ENCODE data around the gene C2orf78.
"Not testable (repeated sequence)": the region's sequence is repeated elsewhere in the genome, so short reads cannot be mapped to it uniquely, and the experiment has no call there.

Gene C2orf78

GRCh38 chr2:73778867-73779466, 5.0 kb upstream of the C2orf78 start:
- not testable (repeated sequence) for DNase-seq (ENCODE audit: insufficient read length, low spot score); FAIRE-seq

GRCh38 chr2:73779467-73780236, 4.3 kb upstream of the C2orf78 start, which contains the start of gene DUSP11:
TSS of gene DUSP11 (minus strand) at chr2:73780103. CDS start at chr2:73779974, 129 bp downstream.
- DNase-seq (ENCODE audit: insufficient read length, low spot score) (peak; percentile 79), FAIRE-seq (peak; percentile 99)

GRCh38 chr2:73780237-73780582, 3.8 kb upstream of the C2orf78 start:
- DNase-seq (ENCODE audit: insufficient read length, low spot score): no peak

GRCh38 chr2:73783402-73783801, 581 bp upstream of the C2orf78 start:
- DNase-seq (ENCODE audit: insufficient read length, low spot score); FAIRE-seq: not testable (repeated sequence)

More at GRCh38 chr2:73780237-73780582, 3.8 kb upstream of the C2orf78 start:
- FAIRE-seq: no peak

GRCh38 chr2:73811878-73812277, 27.9 kb downstream of the C2orf78 start:
- DNase-seq (ENCODE audit: insufficient read length, low spot score): no peak
- FAIRE-seq: no peak

DNA sequence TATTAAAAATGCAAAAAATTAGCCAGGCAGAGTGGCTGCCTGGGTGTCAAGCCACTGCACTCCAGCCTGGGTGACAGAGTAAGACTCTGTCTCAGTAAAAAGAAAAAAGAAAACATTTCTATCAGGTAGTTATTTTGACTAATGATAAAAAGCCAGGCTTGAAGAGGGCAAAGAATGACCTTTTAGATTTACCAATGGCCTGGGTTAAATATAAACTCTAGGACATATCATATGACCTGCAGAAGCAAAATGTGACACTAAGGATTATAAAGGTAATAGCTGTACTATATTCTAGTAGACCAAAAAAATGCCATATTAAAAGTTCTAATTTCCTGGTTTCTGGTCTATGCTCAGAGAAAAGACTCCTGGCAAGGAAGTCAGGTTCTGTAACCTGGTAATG, 28.7 kb downstream of the C2orf78 start:
- DNase-seq (ENCODE audit: insufficient read length, low spot score): no peak

DNA sequence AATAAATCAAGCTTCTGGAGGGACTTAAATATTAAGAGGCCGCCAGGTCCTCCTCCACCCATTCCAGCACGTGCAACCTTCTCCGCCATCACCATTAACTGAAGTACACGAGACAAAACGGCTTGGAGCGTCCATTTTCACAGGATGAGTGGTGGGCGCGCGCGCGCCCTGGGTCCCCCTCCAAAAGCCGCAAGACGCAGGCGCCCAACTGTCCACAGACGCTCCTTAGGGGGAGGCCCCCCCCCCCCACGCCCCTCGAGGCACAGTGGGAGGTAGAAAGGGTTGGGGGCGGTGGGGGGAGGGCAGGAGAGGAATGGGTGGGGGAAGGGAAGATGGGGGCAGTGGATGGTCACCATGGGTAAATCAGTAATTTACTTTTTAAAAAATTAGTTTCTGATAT, 34.3 kb downstream of the C2orf78 start:
- DNase-seq (ENCODE audit: insufficient read length, low spot score) (no peak), FAIRE-seq (no peak)

More for the DNA sequence above, 28.7 kb downstream of the C2orf78 start:
- FAIRE-seq: no peak

GRCh38 chr2:73821227-73821626, 37.2 kb downstream of the C2orf78 start:
- FAIRE-seq: no peak
- peak; percentile 20 for DNase-seq (ENCODE audit: insufficient read length, low spot score)

DNA sequence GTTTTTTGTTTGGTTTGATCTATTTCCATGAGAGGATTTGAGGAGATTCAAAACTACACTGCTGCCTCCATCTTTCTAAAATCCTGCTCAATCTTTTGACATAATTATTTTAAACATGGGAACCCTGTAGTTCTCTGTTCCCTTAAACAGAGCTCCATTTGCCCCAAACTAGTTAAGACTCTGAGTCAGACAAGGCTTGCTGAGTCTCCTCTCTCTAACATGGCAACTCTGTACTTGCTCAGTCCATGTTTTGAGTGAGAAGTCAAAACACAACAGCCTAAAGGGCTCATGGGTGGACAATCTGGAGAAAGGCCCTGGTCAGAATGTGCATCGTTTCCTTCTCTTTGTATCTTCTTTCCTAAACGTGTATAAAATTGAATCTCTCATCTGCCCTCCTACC, 37.7 kb downstream of the C2orf78 start:
- no peak for DNase-seq (ENCODE audit: insufficient read length, low spot score)
- peak; percentile 74 for FAIRE-seq

- DNase-seq (ENCODE audit: insufficient read length, low spot score) (no peak), FAIRE-seq (peak; percentile 56)
Observed at GRCh38 chr2:73822276-73822675, 38.3 kb downstream of the C2orf78 start.

GRCh38 chr2:73822991-73823390, 39.0 kb downstream of the C2orf78 start:
- no peak for DNase-seq (ENCODE audit: insufficient read length, low spot score)
- FAIRE-seq: no peak

DNA sequence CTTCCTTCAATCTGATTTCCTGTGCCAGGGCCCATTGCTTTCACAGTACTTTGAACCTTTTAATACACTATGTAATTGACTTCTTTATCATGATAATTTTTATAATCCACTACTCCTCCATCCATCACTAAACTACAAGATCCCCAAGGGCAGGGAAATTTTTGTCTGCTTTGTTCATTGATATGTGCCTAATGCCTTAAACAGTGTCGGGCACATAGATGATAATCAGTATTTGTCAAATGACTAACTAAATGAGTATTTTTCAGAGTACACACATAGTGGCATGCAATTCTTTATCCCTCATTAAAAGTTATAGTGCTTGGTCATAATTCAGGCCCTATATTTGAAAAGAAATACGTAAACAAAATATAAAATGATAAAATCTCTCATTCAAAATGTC, 39.4 kb downstream of the C2orf78 start:
- FAIRE-seq (no peak), DNase-seq (ENCODE audit: insufficient read length, low spot score) (no peak)

DNA sequence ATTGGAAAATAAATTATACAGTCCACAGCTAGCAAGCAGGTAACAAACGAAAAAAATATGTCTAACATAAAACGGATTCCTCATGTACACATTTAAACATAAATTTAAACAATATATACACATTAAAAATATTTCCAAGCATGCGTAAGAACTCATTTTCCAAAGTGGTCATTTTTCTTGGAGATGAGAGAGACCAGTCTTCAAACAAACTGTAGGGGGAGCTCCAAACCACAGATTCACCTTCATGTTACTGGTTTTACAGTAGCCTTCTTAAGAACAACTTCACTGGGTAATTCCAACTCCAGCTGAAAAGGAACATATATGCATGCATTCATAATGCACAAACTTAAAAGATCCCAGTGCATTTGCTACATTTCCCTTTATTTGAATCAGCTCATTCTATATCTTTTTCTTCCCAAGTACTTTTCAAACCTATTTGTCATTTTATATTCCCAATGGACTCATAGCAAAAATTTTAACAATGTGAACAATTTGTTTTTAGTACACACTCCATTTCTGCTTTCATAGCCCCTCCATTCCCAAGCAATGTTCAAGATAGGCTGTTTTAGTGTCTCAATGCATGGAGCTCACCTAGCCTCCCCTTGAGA, 40.0 kb downstream of the C2orf78 start:
- FAIRE-seq: peak; percentile 97

GRCh38 chr2:73825408-73825807, 41.4 kb downstream of the C2orf78 start:
- DNase-seq (ENCODE audit: insufficient read length, low spot score) (no peak), FAIRE-seq (no peak)

More for the DNA sequence above, 40.0 kb downstream of the C2orf78 start:
- DNase-seq (ENCODE audit: insufficient read length, low spot score): peak; percentile 10

GRCh38 chr2:73827018-73827417, 43.0 kb downstream of the C2orf78 start:
- DNase-seq (ENCODE audit: insufficient read length, low spot score) (no peak), FAIRE-seq (no peak)

- DNase-seq (ENCODE audit: insufficient read length, low spot score) (no peak), FAIRE-seq (no peak)
Observed at GRCh38 chr2:73827660-73828388, 43.8 kb downstream of the C2orf78 start.

GRCh38 chr2:73828389-73828817, 44.4 kb downstream of the C2orf78 start:
- FAIRE-seq: no peak
- DNase-seq (ENCODE audit: insufficient read length, low spot score): no peak

- FAIRE-seq (peak; percentile 91), DNase-seq (ENCODE audit: insufficient read length, low spot score) (peak; percentile 83)
Observed at GRCh38 chr2:73828818-73829570, 45.0 kb downstream of the C2orf78 start, which contains the start of gene STAMBP. TSS of gene STAMBP (plus strand) at chr2:73828961. CDS start at chr2:73830857, 1,896 bp downstream.

- DNase-seq (ENCODE audit: insufficient read length, low spot score) (no peak), FAIRE-seq (no peak)
Observed at GRCh38 chr2:73830871-73831401, 47.0 kb downstream of the C2orf78 start.

- DNase-seq (ENCODE audit: insufficient read length, low spot score) (no peak), FAIRE-seq (no peak)
Observed at GRCh38 chr2:73832930-73833329, 48.9 kb downstream of the C2orf78 start.
